Measurements from ENCODE around the gene DDX60.

The DDX60 gene

DNA sequence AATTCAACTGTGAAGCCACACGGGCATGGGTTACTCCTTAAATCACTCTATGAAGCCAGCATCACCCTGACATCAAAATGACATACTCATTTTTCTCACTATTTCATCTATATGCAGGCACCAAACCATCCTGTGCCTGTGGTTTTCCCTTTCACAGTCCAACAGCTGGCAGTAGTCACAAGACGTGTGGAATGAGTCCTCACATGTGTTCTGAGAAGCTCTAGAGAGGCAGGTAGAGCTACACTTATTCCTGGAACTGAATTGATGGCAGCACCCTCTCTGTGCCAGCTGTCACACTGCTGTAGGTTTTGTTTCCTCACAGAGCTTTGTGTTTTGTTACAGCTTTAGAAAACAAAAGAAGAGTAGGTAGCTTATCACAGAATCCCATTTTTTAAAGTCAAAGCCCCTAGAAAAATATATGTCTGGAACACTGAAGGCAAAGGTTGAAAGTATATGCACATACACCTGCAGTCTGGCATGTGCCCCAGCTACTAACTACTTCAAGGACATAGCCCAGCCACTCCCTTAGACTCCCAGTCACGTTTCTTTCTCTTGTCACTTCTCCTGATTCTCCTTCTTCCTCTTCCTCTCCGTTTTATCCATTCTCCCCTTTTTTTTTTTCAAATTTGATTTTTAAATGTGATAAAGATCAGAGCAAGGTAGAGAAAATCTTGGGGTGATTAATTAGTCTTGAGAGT is 119.1 kb downstream of the DDX60 start:
- DNase-seq: no peak

DNA sequence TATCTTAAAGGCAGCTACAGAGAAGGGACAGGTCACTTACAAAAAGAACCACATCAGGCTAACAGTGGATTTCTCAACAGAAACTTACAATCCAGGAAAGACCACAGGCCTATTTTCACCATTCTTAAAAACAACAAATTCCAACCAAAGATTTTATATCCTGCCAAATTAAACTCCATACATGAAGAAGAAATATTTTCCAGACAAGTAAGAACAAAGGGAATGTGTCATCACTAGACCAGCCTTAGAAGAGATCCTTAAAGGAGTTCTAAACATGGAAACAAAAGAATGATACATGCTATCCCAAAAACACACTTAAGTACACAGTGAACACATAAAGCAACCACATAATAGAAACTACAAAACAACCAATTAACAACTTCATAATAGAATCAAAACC is 120.6 kb downstream of the DDX60 start:
- DNase-seq: no peak

DNA sequence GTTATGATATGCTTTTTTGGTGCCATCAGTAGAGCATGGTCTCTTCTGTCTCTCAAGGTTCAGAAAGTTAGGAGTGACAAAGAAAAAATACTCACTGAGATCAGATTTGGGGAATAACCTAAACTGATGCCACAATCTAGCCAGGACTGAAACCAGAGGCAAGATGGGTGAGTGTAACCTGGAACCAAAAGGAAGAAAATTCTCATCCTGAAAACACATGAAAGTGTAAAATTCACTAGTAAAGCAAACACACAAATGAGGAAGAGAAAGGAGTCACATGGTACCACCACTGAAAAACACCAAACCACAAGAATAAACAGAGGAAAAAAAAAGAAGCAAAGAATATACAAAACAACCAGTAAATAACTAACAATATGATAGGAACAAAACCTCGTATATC is 129.8 kb downstream of the DDX60 start:
- DNase-seq: no peak

DNA sequence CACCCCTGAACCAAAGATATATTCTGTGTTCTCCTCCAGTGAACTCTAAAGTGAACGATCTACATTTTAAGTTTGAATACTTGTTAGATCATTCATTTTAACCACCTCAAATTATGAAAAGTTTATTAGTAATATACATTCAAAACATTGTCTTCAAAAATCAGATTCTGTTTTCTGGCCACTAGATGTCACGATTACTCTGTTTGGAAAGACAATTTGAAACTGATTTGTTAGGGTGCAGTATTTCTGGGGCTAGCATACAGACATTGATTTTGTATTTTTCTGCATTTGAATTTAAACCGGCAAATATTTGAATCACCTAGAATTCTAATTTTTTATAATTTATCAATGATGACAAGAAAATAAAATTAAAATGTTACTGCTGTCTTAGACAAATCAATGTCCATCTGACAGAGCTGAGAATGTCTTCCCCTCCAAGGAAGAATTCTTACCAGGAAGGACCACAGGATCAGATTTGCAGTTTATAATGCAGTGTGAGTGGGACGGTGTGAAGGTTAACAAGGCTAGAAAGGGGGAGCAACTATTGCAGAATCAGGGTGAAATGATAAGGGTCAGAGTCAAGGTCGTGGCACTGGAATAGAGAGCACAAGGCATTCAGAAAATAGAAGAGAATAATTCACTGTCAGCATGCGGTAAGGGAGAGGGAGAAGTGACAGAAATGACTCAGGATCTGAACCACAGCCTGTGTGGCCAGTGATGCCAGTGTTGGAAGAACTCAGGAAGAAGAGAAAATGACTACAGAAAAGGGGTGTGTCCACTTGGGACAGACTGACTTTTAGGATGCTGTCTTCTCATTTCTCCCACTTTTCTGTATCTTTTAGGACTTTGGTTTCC is 134.6 kb downstream of the DDX60 start:
- peak in 1 of 2 experiments; percentile 22 for DNase-seq

GRCh38 chr4:168177546-168178149 is 140.9 kb downstream of the DDX60 start:
- peak in 1 of 2 experiments; percentile 34 for DNase-seq

DNA sequence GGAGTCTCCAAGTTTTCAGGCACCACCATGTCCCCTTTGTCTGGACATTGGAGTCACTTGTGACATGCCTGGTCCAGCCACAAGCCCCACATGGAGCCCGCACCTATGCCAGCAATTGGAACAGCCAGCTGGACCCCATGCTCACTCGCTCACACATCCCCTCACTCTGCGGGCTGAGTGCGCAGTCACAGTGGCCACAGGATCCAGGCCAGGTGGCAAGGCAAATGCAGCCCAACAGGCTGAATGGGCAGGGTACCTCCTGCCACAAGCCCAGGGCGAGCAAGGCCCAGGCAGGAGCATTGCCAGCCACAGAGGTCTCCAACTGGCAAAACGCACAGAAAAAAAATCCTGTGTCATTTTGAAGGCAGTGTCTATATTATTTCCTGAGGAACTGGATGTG is 144.2 kb downstream of the DDX60 start:
- no peak for DNase-seq

GRCh38 chr4:168167714-168168284 is 150.8 kb downstream of the DDX60 start:
- DNase-seq: no peak

Data from NCI-H526 (cell line).